ENCODE data around the gene NFIC. TPM values are rescaled to one million over a fixed set of nuclear protein-coding genes. Genes with fewer than 3 reads are reported as not detected.
A peak's percentile ranks its signal among the peaks of the same experiment; 100 is the strongest.

Gene NFIC
- total RNA-seq, 1 experiment from 2014 or later: 8.0 TPM

- peaks cover 3 to 11% of the 10 kb centered on the region in 2 experiments for H3K4me1 Mint-ChIP-seq
- Histone ChIP-seq H3K14ac (ENCODE audit: insufficient read depth, low read length) (no peak overlapping the region), H2AFZ (ENCODE audit: low read length) (no peak overlapping the region), H3K27ac (ENCODE audit: insufficient read length, low read depth, low read length) (no peak overlapping the region), H3K9ac (ENCODE audit: extremely low read depth, insufficient read length, low read length) (no peak overlapping the region), H2BK5ac (ENCODE audit: insufficient read length, low read length) (no peak overlapping the region), H2BK15ac (ENCODE audit: low read depth, low read length) (no peak overlapping the region), H2BK12ac (ENCODE audit: insufficient read length, low read depth, low read length) (no peak overlapping the region), H3K56ac (ENCODE audit: insufficient read length, low read depth, low read length) (no peak overlapping the region), H3T11ph (ENCODE audit: low read length) (no peak overlapping the region), H3K23me2 (ENCODE audit: insufficient read length, low read depth, low read length, poor library complexity, severe bottlenecking) (no peaks in the 10 kb centered on the region), H4K8ac (replicated peaks; ENCODE audit: insufficient read length, low read depth, low read length) (no peak overlapping the region), H4K91ac (ENCODE audit: insufficient read length, low read depth, low read length) (no peak overlapping the region), H3K4ac (ENCODE audit: low read depth, low read length) (no peak overlapping the region), H3K23ac (ENCODE audit: insufficient read length, low read depth, low read length) (no peak overlapping the region), H3K4me1 (ENCODE audit: insufficient read depth, low read length) (no peaks in the 10 kb centered on the region), H2BK20ac (ENCODE audit: low read depth, low read length, poor library complexity, severe bottlenecking) (no peak overlapping the region), H3K18ac (ENCODE audit: insufficient read length, low read depth, low read length) (no peak overlapping the region), H3K4me2 (ENCODE audit: insufficient read depth, insufficient read length, low read length) (no peak overlapping the region), H4K5ac (ENCODE audit: insufficient read length, low read depth, low read length) (no peak overlapping the region), H3K79me2 (ENCODE audit: insufficient read depth, low read length) (no peaks in the 10 kb centered on the region), H3K27me3 (ENCODE audit: insufficient read depth, low read length) (no peaks in the 10 kb centered on the region), H2BK120ac (ENCODE audit: low read depth, low read length, poor library complexity, severe bottlenecking) (no peak overlapping the region), H2AK5ac (ENCODE audit: insufficient read length, low read length) (no peak overlapping the region), H3K79me1 (ENCODE audit: insufficient read depth, low read depth, low read length, poor library complexity, severe bottlenecking) (no peaks in the 10 kb centered on the region), H4K20me1 (ENCODE audit: control insufficient read depth, insufficient read depth, insufficient read length) (no peaks in the 10 kb centered on the region), H3K9me3 (ENCODE audit: control insufficient read depth, low read depth, low read length) (no peaks in the 10 kb centered on the region)
- H3K27ac Mint-ChIP-seq: peak overlapping the region in 2 of 3 experiments; percentile 12 to 29; a peak in 1 of 7 replicates
- no peak for TF ChIP-seq CTCF (conservative IDR thresholded peaks at IDR 0.05)
- H3K36me3 Mint-ChIP-seq (ENCODE audit: insufficient read depth in 1 of 3, low read depth in 3 of 3): no peaks in the 10 kb centered on the region
- no peak overlapping the region for H3K4me3 Mint-ChIP-seq
- no peaks in the 10 kb centered on the region; a peak in 1 of 5 replicates for H3K9me3 Mint-ChIP-seq
- no CpG with 5 or more reads among the region's 11 CpGs for WGBS (ENCODE audit: extremely low coverage, insufficient read length, low lambda C conversion rate)
- H3K27me3 Mint-ChIP-seq (ENCODE audit: low read depth): peaks cover 50% of the 10 kb centered on the region
- no peak for DNase-seq
These were observed 42.6 kb downstream of the NFIC start for GRCh38 chr19:3408996-3409345.
